NT2/D1 (cell line): ENCODE measurements around the gene ZFPL1.

Experiments used
- YY1 ChIP-seq: IDR thresholded peaks from 2 replicates; pipeline ENCODE4 v1.6.1; 2011; ENCODE audit not compliant: insufficient read length, insufficient read depth
- ZNF274 ChIP-seq: IDR thresholded peaks from 2 replicates; pipeline ENCODE4 v1.6.1; 2011; ENCODE audit warnings: mild to moderate bottlenecking, low read depth, low read length

GRCh38 chr11:65126624-65127274 lies 42.7 kb downstream of the ZFPL1 start:
- no peak for TF ChIP-seq ZNF274
- no peak for TF ChIP-seq YY1
